HL-60 (cell line): Measurements from ENCODE around the gene ADAMTS12.

Experiments used
- DNase-seq, 2 experiments: peaks; one replicate each; pipeline ENCODE4 v3.0.0-alpha.2; 2010 to 2020; ENCODE audit warnings: low read depth in 1 of 2, low spot score in 1 of 2
- H3K27ac ChIP-seq: fragments of 250-450 bp; sonication (Bioruptor Pico); replicated peaks from 2 replicates; pipeline ENCODE4 v1.5.1; 2020; ENCODE audit warnings: mild to moderate bottlenecking, moderate library complexity
- H3K27me3 ChIP-seq: fragments of 250-450 bp; sonication (Bioruptor Pico); 2 replicates; pipeline ENCODE4 v1.5.1; 2021; ENCODE audit warnings: mild to moderate bottlenecking, moderate library complexity; ENCODE audit not compliant: insufficient read depth, poor library complexity, severe bottlenecking
- H3K4me3 ChIP-seq: replicated peaks from 2 replicates; pipeline ENCODE4 v1.5.1; 2011; ENCODE audit warnings: mild to moderate bottlenecking, control low read depth, low read length; ENCODE audit not compliant: insufficient read depth
- GABPA ChIP-seq: IDR thresholded peaks from 2 replicates; pipeline ENCODE4 v1.6.1; 2012; ENCODE audit warnings: low read depth
- POLR2AphosphoS5 ChIP-seq: IDR thresholded peaks from 2 replicates; pipeline ENCODE4 v1.6.1; 2012; ENCODE audit warnings: low read depth
- SPI1 ChIP-seq: IDR thresholded peaks from 2 replicates; pipeline ENCODE4 v1.6.1; 2012; ENCODE audit warnings: low read depth, mild to moderate bottlenecking, borderline replicate concordance
- TF ChIP-seq, protein P1 (sequence below): IDR thresholded peaks from 2 replicates; pipeline ENCODE4 v1.6.1; 2012; ENCODE audit warnings: low read depth; ENCODE audit not compliant: insufficient replicate concordance
- TF ChIP-seq, protein P2 (sequence below): IDR thresholded peaks from one replicate; pipeline ENCODE4 v1.5.1; 2011; ENCODE audit warnings: low read length, control low read depth, inconsistent platforms; ENCODE audit not compliant: insufficient read depth

Gene ADAMTS12

DNA sequence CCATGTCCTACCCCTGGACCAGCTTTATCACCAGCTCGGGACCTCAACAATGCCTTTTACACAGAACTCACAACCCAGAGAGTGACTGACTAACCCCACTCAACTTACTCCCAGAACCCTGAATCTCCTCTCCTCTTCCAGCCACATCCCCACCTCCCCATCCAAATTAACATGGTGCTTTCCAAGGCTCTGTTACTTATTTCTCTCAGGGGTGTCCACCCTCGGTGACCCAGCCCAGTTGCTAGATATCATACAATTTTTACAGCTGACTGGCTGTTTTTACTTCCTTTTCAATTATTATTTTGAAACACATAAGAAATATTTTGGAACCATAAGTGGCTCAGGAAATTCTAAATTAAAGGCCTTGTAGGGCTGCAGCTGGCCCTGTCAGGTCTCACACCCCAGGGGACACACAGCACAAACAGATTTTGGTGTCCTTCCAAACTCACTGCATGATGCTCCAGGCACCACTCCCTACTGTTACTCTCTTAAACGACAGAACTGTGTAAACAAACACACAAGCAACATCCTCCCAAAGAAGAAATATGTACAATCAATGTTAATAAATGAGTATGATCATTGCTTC lies 180.6 kb downstream of the ADAMTS12 start:
- no peaks in the 10 kb centered on the region for H3K27me3 ChIP-seq
- TF ChIP-seq, protein P1, sequence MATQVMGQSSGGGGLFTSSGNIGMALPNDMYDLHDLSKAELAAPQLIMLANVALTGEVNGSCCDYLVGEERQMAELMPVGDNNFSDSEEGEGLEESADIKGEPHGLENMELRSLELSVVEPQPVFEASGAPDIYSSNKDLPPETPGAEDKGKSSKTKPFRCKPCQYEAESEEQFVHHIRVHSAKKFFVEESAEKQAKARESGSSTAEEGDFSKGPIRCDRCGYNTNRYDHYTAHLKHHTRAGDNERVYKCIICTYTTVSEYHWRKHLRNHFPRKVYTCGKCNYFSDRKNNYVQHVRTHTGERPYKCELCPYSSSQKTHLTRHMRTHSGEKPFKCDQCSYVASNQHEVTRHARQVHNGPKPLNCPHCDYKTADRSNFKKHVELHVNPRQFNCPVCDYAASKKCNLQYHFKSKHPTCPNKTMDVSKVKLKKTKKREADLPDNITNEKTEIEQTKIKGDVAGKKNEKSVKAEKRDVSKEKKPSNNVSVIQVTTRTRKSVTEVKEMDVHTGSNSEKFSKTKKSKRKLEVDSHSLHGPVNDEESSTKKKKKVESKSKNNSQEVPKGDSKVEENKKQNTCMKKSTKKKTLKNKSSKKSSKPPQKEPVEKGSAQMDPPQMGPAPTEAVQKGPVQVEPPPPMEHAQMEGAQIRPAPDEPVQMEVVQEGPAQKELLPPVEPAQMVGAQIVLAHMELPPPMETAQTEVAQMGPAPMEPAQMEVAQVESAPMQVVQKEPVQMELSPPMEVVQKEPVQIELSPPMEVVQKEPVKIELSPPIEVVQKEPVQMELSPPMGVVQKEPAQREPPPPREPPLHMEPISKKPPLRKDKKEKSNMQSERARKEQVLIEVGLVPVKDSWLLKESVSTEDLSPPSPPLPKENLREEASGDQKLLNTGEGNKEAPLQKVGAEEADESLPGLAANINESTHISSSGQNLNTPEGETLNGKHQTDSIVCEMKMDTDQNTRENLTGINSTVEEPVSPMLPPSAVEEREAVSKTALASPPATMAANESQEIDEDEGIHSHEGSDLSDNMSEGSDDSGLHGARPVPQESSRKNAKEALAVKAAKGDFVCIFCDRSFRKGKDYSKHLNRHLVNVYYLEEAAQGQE: no peak
- DNase-seq: no peak
- H3K27ac ChIP-seq: no peak overlapping the region
- H3K4me3 ChIP-seq: no peak overlapping the region

DNA sequence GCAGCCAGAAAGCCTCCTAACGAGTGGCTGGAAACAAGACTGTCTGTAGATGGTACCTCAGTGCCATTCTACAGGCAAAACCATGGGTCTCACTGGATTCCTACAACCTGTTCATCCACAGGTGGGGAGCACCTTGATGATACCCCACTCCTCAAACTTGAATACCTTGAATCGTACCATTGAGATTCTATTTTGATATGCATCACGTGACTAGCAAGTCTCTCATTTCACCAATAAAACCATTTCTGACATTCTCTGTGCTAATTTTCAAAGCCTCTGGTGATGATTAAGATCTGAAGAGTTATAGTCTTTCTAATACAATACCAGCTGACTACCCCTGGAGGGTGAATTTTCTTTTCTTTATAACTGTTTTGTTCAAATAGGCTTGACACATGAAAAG lies 188.9 kb downstream of the ADAMTS12 start:
- DNase-seq: no peak
- H3K27ac ChIP-seq: no peak overlapping the region
- no peak overlapping the region for H3K4me3 ChIP-seq
- TF ChIP-seq, protein P1: no peak
- no peaks in the 10 kb centered on the region for H3K27me3 ChIP-seq

DNA sequence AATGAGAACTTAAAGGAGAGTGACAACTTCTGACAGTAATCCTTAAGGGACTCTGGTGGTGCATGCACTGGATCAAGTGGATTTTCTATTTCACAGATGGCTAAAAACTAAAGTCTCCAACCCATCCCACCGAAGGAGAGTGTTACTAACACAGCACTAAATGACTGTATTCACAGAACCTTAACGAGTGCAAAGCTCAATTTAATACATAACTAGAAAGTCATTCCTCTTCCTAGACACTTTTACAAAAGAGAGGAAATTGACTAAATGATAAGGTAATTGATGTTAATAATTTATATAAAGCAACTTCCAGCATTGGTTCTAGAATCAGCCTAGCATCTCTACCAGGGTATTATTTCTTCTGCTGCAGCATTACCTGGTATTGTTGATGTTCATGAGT lies 189.8 kb downstream of the ADAMTS12 start:
- no peak overlapping the region for H3K4me3 ChIP-seq
- TF ChIP-seq GABPA (no peak), POLR2AphosphoS5 (no peak), SPI1 (no peak)
- TF ChIP-seq, protein P1: no peak
- TF ChIP-seq, protein P2, sequence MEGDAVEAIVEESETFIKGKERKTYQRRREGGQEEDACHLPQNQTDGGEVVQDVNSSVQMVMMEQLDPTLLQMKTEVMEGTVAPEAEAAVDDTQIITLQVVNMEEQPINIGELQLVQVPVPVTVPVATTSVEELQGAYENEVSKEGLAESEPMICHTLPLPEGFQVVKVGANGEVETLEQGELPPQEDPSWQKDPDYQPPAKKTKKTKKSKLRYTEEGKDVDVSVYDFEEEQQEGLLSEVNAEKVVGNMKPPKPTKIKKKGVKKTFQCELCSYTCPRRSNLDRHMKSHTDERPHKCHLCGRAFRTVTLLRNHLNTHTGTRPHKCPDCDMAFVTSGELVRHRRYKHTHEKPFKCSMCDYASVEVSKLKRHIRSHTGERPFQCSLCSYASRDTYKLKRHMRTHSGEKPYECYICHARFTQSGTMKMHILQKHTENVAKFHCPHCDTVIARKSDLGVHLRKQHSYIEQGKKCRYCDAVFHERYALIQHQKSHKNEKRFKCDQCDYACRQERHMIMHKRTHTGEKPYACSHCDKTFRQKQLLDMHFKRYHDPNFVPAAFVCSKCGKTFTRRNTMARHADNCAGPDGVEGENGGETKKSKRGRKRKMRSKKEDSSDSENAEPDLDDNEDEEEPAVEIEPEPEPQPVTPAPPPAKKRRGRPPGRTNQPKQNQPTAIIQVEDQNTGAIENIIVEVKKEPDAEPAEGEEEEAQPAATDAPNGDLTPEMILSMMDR: no peak
- H3K27me3 ChIP-seq: no peaks in the 10 kb centered on the region
- DNase-seq: no peak
- no peak overlapping the region for H3K27ac ChIP-seq

DNA sequence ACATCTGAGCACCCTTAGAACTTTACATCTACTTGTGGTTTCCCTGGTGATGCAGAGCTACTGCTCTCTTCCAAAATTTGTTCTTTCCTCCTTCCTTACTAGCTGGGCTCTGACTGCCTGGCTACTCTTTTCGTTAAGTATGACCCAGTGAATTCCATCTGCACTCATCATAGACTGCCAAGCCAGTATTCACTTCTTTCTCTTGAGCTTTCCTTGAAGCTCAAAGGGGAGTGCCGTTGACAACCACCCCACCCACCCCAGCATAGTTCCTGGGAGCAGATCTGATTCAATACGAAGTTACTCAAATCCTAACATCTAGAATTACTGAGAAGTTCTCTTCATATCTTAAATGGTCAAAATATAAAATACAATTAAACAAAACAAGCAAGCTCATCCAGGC lies 190.5 kb downstream of the ADAMTS12 start:
- Histone ChIP-seq H3K27ac (no peak overlapping the region), H3K4me3 (no peak overlapping the region), H3K27me3 (no peaks in the 10 kb centered on the region)
- DNase-seq: no peak
- TF ChIP-seq GABPA (no peak), POLR2AphosphoS5 (no peak), SPI1 (no peak)
- TF ChIP-seq, protein P1: no peak
- TF ChIP-seq, protein P2: no peak
